Measurements from ENCODE around the gene MRPS12.

The MRPS12 gene

GRCh38 chr19:38893341-38893771, 37.4 kb upstream of the MRPS12 start:
- TF ChIP-seq ZFP30 (CRISPR knock-in tag; IDR thresholded peaks at IDR 0.05) (no peak), ZNF8 (CRISPR knock-in tag; IDR thresholded peaks at IDR 0.05) (no peak), POU6F1 (CRISPR knock-in tag; IDR thresholded peaks at IDR 0.05; ENCODE audit: borderline replicate concordance, low read depth) (no peak), CSDC2 (CRISPR knock-in tag; IDR thresholded peaks at IDR 0.05) (no peak), ARNTL (CRISPR knock-in tag; IDR thresholded peaks at IDR 0.05; ENCODE audit: borderline replicate concordance, low read depth) (no peak), PATZ1 (CRISPR knock-in tag; IDR thresholded peaks at IDR 0.05; ENCODE audit: borderline replicate concordance) (no peak), TSHZ2 (CRISPR knock-in tag; IDR thresholded peaks at IDR 0.05) (no peak), TOX (CRISPR knock-in tag; IDR thresholded peaks at IDR 0.05; ENCODE audit: borderline replicate concordance) (no peak), RARB (CRISPR knock-in tag; IDR thresholded peaks at IDR 0.05) (no peak), ZC3H10 (CRISPR knock-in tag; IDR thresholded peaks at IDR 0.05) (no peak), PPARA (CRISPR knock-in tag; IDR thresholded peaks at IDR 0.05; ENCODE audit: borderline replicate concordance) (no peak)
- ATAC-seq, result no peak

- no peak for TF ChIP-seq ZFP30 (CRISPR knock-in tag; IDR thresholded peaks at IDR 0.05)
- no peak for TF ChIP-seq ISL1 (CRISPR knock-in tag; IDR thresholded peaks at IDR 0.05)
- no peak for TF ChIP-seq ZC3H10 (CRISPR knock-in tag; IDR thresholded peaks at IDR 0.05)
- no peak for TF ChIP-seq CSDC2 (CRISPR knock-in tag; IDR thresholded peaks at IDR 0.05)
- TF ChIP-seq CSRNP3 (CRISPR knock-in tag; IDR thresholded peaks at IDR 0.05), result no peak
- no peak for TF ChIP-seq TOX (CRISPR knock-in tag; IDR thresholded peaks at IDR 0.05; ENCODE audit: borderline replicate concordance)
- TF ChIP-seq TSHZ2 (CRISPR knock-in tag; IDR thresholded peaks at IDR 0.05), result no peak
- TF ChIP-seq ZNF70 (CRISPR knock-in tag; IDR thresholded peaks at IDR 0.05), result no peak
- no peak for TF ChIP-seq RARB (CRISPR knock-in tag; IDR thresholded peaks at IDR 0.05)
- no peak for TF ChIP-seq GLIS3 (CRISPR knock-in tag; IDR thresholded peaks at IDR 0.05)
- TF ChIP-seq TCF4 (CRISPR knock-in tag; IDR thresholded peaks at IDR 0.05; ENCODE audit: borderline replicate concordance), result no peak
- no peak for TF ChIP-seq PPARA (CRISPR knock-in tag; IDR thresholded peaks at IDR 0.05; ENCODE audit: borderline replicate concordance)
- no peak for TF ChIP-seq ARNTL (CRISPR knock-in tag; IDR thresholded peaks at IDR 0.05; ENCODE audit: borderline replicate concordance, low read depth)
- no peak for ATAC-seq
Observed at GRCh38 chr19:38894968-38895367, 35.8 kb upstream of the MRPS12 start.

DNA sequence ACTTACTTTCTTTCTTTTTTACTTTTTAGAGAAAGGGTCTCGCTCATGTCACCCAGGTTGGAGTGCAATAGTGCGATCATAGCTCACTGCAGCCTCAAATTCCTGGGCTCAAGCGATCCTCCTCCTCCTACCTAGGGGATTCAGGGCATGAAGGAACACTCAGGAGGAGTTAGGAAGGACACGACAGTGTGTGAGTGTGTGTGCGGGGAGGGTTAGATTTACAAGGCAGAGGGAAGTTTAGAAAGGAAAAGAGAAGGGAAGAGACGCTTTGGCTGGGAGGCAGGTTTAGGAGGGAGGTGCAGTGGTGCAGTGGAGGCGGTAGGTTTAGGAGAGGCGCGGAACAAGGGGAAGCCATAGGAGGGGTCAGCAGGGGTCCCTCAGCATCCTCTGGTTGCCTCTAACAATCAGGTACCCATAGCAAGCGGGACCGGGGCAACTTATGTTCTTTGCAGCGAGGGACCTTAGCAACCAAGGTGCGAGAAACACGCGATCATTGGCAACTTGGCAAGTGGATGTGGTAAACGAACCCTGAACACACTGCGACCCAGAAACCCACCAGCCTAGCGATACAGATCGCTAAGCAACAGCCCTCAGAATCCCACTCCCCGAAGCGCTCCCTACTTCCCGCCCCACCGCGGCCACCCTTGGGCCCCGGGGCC, 31.8 kb upstream of the MRPS12 start:
- ATAC-seq, result peak; percentile 2
- TF ChIP-seq ISL1 (CRISPR knock-in tag; IDR thresholded peaks at IDR 0.05) (no peak), ARNTL (CRISPR knock-in tag; IDR thresholded peaks at IDR 0.05; ENCODE audit: borderline replicate concordance, low read depth) (no peak), POU6F1 (CRISPR knock-in tag; IDR thresholded peaks at IDR 0.05; ENCODE audit: borderline replicate concordance, low read depth) (no peak), CSDC2 (CRISPR knock-in tag; IDR thresholded peaks at IDR 0.05) (no peak), GLIS3 (CRISPR knock-in tag; IDR thresholded peaks at IDR 0.05) (no peak), TOX (CRISPR knock-in tag; IDR thresholded peaks at IDR 0.05; ENCODE audit: borderline replicate concordance) (no peak), SNAI2 (CRISPR knock-in tag; IDR thresholded peaks at IDR 0.05) (no peak)

Data from SK-N-SH treated with all-trans-retinoic acid at 6 μM for 48 hours (cell line).